Heart left ventricle (tissue), 13 donors: ENCODE results near the gene KIF5A.

Source experiments
- POLR2A ChIP-seq, 2 donors: fragments of 450-650 bp; IDR thresholded peaks; one replicate each; pipeline ENCODE4 v1.6.1; 2017; ENCODE audit warnings: antibody characterized with exemption in 2 of 2, mild to moderate bottlenecking in 2 of 2, moderate library complexity in 2 of 2
- TF ChIP-seq, protein P1 (sequence below), 12 donors: fragments of 200-600 bp; sonication (generic) in 4 of 12; IDR thresholded peaks; one replicate each; pipeline versions ENCODE4 v1.5.0 to v1.8.0; 2018 to 2022; ENCODE audit warnings: antibody characterized with exemption in 12 of 12, mild to moderate bottlenecking in 5 of 12
- donor health status: ischemic (EF 13 %, LVEDD 7.1; RV severe dilation, severe dysfunction).
- donor health status: DM: no; HTN: yes; CAD: no.
- donor health status: DM: no; HTN: no; CAD: no.
- donor health status: ischemic (EF 25% LVEDD 6.9; RV normal size, moderate dysfunction).
- donor health status: ischemic (EF 25% LVEDD 5.7; RV mildly dilated, moderate dysfunction).
- donor health status: ischemic (EF 35%, LVEDD 5.7; RV mildly dilated, moderate dysfunction).
- donor health status: nonischemic (EF 11% LVEDD 7.7; RV severe dilation, severe dysfunction).
- donor health status: DM: yes; HTN: yes; CAD: no.
- donor health status: PGD.
- donor health status: ischemic (EF 29% LVEDD 5.4; RV normal size, mild dysfunction).
- donor health status: nonischemic (EF 23%, LVEDD 6.1; RV moderate dilation, normal function).

DNA sequence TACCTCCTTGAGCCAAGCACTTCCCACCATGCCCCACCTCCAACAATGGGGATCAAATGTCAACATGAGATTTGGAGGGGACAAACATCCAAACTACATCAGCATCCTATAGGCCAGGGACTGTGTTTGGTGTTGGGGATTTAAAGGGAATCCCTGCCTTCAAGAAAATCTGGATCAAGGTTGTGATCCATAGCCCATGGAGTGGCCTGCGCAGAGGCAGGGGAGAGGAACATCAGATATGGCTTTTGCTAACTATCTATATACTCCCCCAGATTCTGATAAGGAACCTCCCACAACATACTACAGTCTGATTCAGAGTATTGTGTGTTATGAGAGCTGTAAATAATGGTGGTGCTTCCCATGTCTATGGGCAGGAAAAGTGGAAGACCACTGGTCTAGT lies 5.1 kb downstream of the KIF5A start:
- TF ChIP-seq, protein P1, sequence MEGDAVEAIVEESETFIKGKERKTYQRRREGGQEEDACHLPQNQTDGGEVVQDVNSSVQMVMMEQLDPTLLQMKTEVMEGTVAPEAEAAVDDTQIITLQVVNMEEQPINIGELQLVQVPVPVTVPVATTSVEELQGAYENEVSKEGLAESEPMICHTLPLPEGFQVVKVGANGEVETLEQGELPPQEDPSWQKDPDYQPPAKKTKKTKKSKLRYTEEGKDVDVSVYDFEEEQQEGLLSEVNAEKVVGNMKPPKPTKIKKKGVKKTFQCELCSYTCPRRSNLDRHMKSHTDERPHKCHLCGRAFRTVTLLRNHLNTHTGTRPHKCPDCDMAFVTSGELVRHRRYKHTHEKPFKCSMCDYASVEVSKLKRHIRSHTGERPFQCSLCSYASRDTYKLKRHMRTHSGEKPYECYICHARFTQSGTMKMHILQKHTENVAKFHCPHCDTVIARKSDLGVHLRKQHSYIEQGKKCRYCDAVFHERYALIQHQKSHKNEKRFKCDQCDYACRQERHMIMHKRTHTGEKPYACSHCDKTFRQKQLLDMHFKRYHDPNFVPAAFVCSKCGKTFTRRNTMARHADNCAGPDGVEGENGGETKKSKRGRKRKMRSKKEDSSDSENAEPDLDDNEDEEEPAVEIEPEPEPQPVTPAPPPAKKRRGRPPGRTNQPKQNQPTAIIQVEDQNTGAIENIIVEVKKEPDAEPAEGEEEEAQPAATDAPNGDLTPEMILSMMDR (IDR thresholded peaks at IDR 0.05): no peak
- no peak for TF ChIP-seq POLR2A (IDR thresholded peaks at IDR 0.05)
